Kidney capillary endothelial cell (primary cell): Measurements from ENCODE around the gene ZNHIT3.

ENCODE experiments used
- DNase-seq: peaks from one replicate; pipeline ENCODE4 v3.0.0-alpha.2; 2018; ENCODE audit warnings: low spot score

Gene ZNHIT3

GRCh38 chr17:36512641-36513040 is 26.2 kb downstream of the ZNHIT3 start:
- no peak for DNase-seq

GRCh38 chr17:36514856-36515255 is 28.4 kb downstream of the ZNHIT3 start:
- no peak for DNase-seq

- DNase-seq: no peak
Observed at GRCh38 chr17:36515837-36516236, 29.4 kb downstream of the ZNHIT3 start.

GRCh38 chr17:36523113-36523512 is 36.6 kb downstream of the ZNHIT3 start:
- no peak for DNase-seq

- DNase-seq: no peak
Observed at GRCh38 chr17:36524428-36524876, 38.0 kb downstream of the ZNHIT3 start.

- DNase-seq: no peak
Observed at GRCh38 chr17:36525113-36525512, 38.6 kb downstream of the ZNHIT3 start.

GRCh38 chr17:36525888-36526287 is 39.4 kb downstream of the ZNHIT3 start:
- no peak for DNase-seq

- no peak for DNase-seq
Observed at GRCh38 chr17:36527621-36528250, 41.3 kb downstream of the ZNHIT3 start.

- peak; percentile 67 for DNase-seq
Observed at GRCh38 chr17:36529121-36529520, 42.6 kb downstream of the ZNHIT3 start.

GRCh38 chr17:36532435-36532975 is 46.0 kb downstream of the ZNHIT3 start:
- no peak for DNase-seq

- DNase-seq: no peak
Observed at GRCh38 chr17:36533935-36534839, 47.7 kb downstream of the ZNHIT3 start.

GRCh38 chr17:36534840-36535668 is 48.6 kb downstream of the ZNHIT3 start, which contains the start of the genes MYO19 and PIGW:
Gene MYO19 (minus strand): TSS chr17:36534868. CDS start chr17:36532538, 2,330 bp downstream.
Gene PIGW (plus strand): TSS chr17:36534987. CDS start chr17:36537102, 2,115 bp downstream.
- DNase-seq: peak; percentile 83

GRCh38 chr17:36535669-36536081 is 49.2 kb downstream of the ZNHIT3 start:
- DNase-seq: no peak

GRCh38 chr17:36540696-36541095 is 54.2 kb downstream of the ZNHIT3 start:
- DNase-seq: no peak

GRCh38 chr17:36542755-36543154 is 56.3 kb downstream of the ZNHIT3 start:
- DNase-seq: no peak

- DNase-seq: peak; percentile 63
Observed at GRCh38 chr17:36544044-36544306, 57.5 kb downstream of the ZNHIT3 start.

GRCh38 chr17:36544307-36545076 is 58.0 kb downstream of the ZNHIT3 start, which contains the start of gene GGNBP2:
Gene GGNBP2 (plus strand): TSS chr17:36544919. CDS start chr17:36545725, 806 bp downstream.
- DNase-seq: peak; percentile 84

- no peak for DNase-seq
Observed at GRCh38 chr17:36545077-36545464, 58.6 kb downstream of the ZNHIT3 start.
